Upper lobe of right lung (tissue), 1 donor: ENCODE results near the gene RNF157. TPM values are rescaled to one million over a fixed set of nuclear protein-coding genes. Genes with fewer than 3 reads are reported as not detected.

Experiments
- ATAC-seq: fragments of 200-7000 bp; cut with Tn5 transposase; one replicate; pipeline ENCODE4 v1.9.1; 2020; ENCODE audit warnings: mild to moderate bottlenecking, moderate library complexity
- DNase-seq: peaks from one replicate; pipeline ENCODE4 v3.0.0-alpha.2; 2020
- H3K27ac ChIP-seq: fragments of 200-600 bp; one replicate; pipeline ENCODE4 v1.8.0; 2022
- H3K27me3 ChIP-seq: fragments of 200-600 bp; one replicate; pipeline ENCODE4 v1.8.0; 2022; ENCODE audit warnings: mild to moderate bottlenecking
- H3K36me3 ChIP-seq: fragments of 200-600 bp; one replicate; pipeline ENCODE4 v1.8.0; 2022
- H3K4me1 ChIP-seq: fragments of 200-600 bp; one replicate; pipeline ENCODE4 v1.8.0; 2022
- H3K4me3 ChIP-seq: fragments of 200-600 bp; one replicate; pipeline ENCODE4 v1.8.0; 2022; ENCODE audit warnings: mild to moderate bottlenecking
- H3K9me3 ChIP-seq: fragments of 200-600 bp; one replicate; pipeline ENCODE4 v1.8.0; 2022
- intact Hi-C: fragments of 100-400 bp; cut with DNase I; formaldehyde crosslinking; loops from one replicate; pipeline ENCODE4 v1.11.0; 2022
- total RNA-seq: library from RNA; stranded (reverse); fragmentation: NEBNext Ultra II Directional; extraction: Animal tissue kit (Norgen Biotek cat#: 25700); gene quantifications from one replicate; pipeline ENCODE4 v1.2.1, GENCODE V29; 2021
- TF ChIP-seq, protein P1 (sequence below): fragments of 200-600 bp; IDR thresholded peaks from one replicate; pipeline ENCODE4 v1.8.0; 2022; ENCODE audit warnings: antibody characterized with exemption
- donor health status: DM: no; HTN: yes; CAD: no; lungs with severe emphysema.

The RNF157 gene
- total RNA-seq, 1 donor from 2014 or later, result 3.8 TPM

GRCh38 chr17:76125391-76125675, 115.0 kb downstream of the RNF157 start:
- peaks cover 6% of the 10 kb centered on the region for H3K4me1 ChIP-seq
- no peaks in the 10 kb centered on the region for H3K9me3 ChIP-seq
- intact Hi-C loops, result loop anchor here (10.0 kb wide), 1 partner anchor 59 kb away; no protein-coding TSS in a partner anchor
- no peaks in the 10 kb centered on the region for H3K27me3 ChIP-seq
- no peak overlapping the region for H3K27ac ChIP-seq
- no peak overlapping the region for H3K4me3 ChIP-seq
- DNase-seq, result no peak
- no peak for ATAC-seq
- no peaks in the 10 kb centered on the region for H3K36me3 ChIP-seq
- TF ChIP-seq, protein P1, sequence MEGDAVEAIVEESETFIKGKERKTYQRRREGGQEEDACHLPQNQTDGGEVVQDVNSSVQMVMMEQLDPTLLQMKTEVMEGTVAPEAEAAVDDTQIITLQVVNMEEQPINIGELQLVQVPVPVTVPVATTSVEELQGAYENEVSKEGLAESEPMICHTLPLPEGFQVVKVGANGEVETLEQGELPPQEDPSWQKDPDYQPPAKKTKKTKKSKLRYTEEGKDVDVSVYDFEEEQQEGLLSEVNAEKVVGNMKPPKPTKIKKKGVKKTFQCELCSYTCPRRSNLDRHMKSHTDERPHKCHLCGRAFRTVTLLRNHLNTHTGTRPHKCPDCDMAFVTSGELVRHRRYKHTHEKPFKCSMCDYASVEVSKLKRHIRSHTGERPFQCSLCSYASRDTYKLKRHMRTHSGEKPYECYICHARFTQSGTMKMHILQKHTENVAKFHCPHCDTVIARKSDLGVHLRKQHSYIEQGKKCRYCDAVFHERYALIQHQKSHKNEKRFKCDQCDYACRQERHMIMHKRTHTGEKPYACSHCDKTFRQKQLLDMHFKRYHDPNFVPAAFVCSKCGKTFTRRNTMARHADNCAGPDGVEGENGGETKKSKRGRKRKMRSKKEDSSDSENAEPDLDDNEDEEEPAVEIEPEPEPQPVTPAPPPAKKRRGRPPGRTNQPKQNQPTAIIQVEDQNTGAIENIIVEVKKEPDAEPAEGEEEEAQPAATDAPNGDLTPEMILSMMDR, result no peak

DNA sequence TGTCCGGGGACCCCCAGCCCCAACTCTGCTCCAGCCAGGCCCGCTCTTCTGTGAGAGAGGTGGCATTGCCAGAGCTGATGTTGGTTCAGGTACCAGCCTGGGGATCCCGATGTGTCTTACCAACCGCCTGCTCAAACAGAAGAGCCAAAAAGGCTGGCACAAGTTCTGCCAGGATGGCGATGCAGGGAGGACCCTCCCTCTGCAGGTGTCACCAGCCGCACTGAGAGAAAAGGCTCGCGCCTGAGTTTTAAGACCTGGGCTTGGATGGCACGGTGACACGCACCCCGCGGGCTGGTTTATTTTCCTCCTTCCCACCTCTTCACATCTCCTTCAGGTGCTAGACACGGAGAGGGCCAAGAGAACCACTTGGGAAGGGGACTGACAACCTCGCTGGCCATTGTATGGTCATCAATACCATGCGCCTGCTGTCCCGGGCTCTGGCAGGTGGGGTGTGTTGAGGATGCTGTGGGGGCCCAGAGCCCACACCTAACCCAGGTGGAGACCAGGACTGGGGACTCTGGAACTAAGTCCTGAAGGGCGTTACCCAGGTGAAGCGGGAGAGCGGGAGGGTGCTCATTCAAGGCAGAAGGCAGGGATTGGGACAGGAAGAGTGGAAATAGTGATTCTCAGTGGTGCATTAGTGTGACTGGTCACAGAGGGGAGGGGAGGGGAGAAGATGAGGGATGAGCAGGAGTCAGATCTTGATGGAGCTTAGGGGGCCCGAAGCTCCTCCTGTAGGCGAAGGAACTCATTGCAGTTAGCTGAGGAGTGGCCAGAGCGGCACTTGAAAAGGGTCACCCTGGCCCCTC, 115.5 kb downstream of the RNF157 start:
- ATAC-seq (no peak), DNase-seq (no peak)
- Histone ChIP-seq H3K4me1 (peaks cover 6% of the 10 kb centered on the region), H3K9me3 (no peaks in the 10 kb centered on the region), H3K27me3 (no peaks in the 10 kb centered on the region), H3K4me3 (no peak overlapping the region), H3K27ac (no peak overlapping the region), H3K36me3 (no peaks in the 10 kb centered on the region)
- intact Hi-C loops, result loop anchor here (5.0 to 10.0 kb wide), 2 partner anchors 60 to 158 kb away; no protein-coding TSS in a partner anchor
- TF ChIP-seq, protein P1, result no peak

DNA sequence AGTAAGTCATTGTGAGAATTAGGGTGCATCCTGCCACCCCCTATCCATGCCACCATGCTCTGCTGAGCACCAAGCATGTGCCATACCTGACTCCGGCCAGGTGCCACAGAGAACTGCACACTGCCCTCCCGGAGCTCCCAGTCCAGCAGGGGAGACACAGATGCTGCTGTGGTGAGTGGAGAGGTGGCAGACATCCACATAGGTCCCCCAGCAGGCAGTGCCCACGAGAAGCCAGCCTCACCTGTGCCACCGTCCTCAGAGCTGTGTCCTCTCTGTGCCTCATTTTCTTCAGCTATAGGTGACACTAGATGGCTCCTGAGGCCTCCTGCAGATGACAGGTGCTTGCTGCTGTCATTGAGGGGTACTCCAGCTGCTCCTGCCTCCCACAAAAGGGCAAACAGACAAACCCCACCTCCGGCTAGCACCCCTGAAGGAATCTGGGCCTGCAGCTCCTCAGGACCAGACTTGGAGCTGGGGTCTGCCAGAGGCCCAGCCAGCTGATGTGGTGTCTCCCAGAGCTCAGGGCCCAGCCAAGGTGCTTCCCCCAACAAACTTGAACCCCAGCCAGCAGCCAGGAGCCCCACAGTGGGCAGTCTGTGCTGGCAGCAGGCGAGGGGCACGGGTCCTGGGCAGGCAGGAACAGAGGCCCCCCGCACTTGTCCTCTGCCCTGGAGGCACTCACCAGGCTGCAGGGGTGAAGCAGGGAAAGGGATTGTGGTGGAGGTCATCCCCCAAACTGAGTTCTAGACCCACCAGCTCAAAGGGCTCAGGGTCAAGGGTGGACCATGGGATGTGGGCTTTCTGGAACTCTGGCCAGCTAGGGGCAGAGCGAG, 116.3 kb downstream of the RNF157 start:
- Histone ChIP-seq H3K9me3 (no peaks in the 10 kb centered on the region), H3K27me3 (no peaks in the 10 kb centered on the region), H3K36me3 (no peaks in the 10 kb centered on the region), H3K4me1 (peaks cover 6% of the 10 kb centered on the region), H3K4me3 (no peak overlapping the region), H3K27ac (no peak overlapping the region)
- ATAC-seq (no peak), DNase-seq (no peak)
- intact Hi-C loops, result loop anchor here (5.0 to 10.0 kb wide), 2 partner anchors 61 to 158 kb away; no protein-coding TSS in a partner anchor
- TF ChIP-seq, protein P1, result no peak

DNA sequence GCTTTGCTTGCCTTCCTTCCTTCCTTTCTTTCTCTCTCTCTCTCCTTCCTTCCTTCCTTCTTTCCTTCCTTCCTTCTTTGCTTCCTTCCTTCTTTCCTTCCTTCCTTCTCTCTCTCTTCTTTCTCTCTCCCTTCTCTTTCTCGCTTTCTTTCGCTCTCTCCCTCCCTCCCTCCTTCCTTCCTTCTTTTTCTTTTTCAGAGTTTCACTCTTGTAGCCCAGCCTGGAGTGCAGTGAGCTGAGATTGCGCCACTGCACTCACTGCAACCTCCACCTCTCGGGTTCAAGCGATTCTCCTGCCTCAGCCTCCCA, 117.1 kb downstream of the RNF157 start:
- H3K4me3 ChIP-seq, result no peak overlapping the region
- no peaks in the 10 kb centered on the region for H3K27me3 ChIP-seq
- no peak overlapping the region for H3K27ac ChIP-seq
- H3K9me3 ChIP-seq, result no peaks in the 10 kb centered on the region
- ATAC-seq (no peak), DNase-seq (no peak)
- H3K36me3 ChIP-seq, result no peaks in the 10 kb centered on the region
- intact Hi-C loops, result loop anchor here (5.0 to 10.0 kb wide), 2 partner anchors 62 to 159 kb away; no protein-coding TSS in a partner anchor
- peaks cover 6% of the 10 kb centered on the region for H3K4me1 ChIP-seq
- TF ChIP-seq, protein P1, result no peak

DNA sequence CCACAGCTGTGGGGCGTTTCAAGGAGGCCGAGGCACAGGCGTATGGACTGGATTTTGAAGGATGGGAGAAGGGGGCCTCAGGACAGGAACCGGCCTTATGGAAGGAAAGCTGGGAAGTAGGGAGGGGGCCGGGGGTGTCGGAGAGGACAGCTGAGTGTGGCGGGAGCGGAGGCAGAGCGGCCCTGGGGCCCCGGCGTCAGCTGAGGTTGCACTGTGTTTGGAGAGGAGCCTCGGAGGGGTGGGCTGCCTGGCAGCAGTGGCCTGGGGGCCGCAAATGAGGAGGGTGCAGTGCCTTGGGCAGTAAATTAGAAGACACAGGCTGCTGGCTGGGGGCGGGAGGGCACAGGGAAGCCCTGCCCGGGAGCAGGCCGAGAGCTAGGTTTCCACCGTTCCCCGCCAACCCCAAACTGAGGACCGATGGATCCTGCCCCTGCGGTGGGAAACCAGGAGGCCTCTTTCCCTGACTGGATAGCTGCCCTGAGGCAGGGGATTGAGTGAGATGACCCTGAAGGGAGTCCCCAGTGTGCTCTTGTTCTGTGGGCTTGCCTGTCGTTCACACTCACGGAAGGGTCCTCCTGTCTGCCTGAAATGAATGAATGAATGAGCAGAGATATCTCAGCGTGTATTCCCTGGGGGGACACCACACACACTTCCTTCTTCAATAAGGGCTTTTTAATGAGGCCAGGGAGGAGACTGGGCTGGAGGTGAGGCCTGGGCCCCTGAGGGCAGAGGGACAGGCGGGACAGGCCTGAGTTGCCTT, 117.7 kb downstream of the RNF157 start:
- no peak overlapping the region for H3K27ac ChIP-seq
- no peak for ATAC-seq
- no peaks in the 10 kb centered on the region for H3K27me3 ChIP-seq
- TF ChIP-seq, protein P1, result no peak
- DNase-seq, result no peak
- no peaks in the 10 kb centered on the region for H3K9me3 ChIP-seq
- H3K36me3 ChIP-seq, result no peaks in the 10 kb centered on the region
- H3K4me3 ChIP-seq, result no peak overlapping the region
- peaks cover 6% of the 10 kb centered on the region for H3K4me1 ChIP-seq
- intact Hi-C loops, result loop anchor here (5.0 to 10.0 kb wide), 2 partner anchors 62 to 160 kb away; no protein-coding TSS in a partner anchor
